WERI-Rb-1 (cell line): ENCODE data around the gene USP22.

Experiments
- DNase-seq: peaks from one replicate; pipeline ENCODE4 v3.0.0-alpha.2; 2020
- H3K27ac ChIP-seq: fragments of 250-450 bp; sonication (Bioruptor Pico); 2 replicates; pipeline ENCODE4 v1.5.1; 2020; ENCODE audit warnings: mild to moderate bottlenecking, moderate library complexity
- H3K27me3 ChIP-seq: fragments of 250-450 bp; sonication (Bioruptor Pico); 2 replicates; pipeline ENCODE4 v1.5.1; 2021; ENCODE audit warnings: mild to moderate bottlenecking, low read depth, moderate library complexity; ENCODE audit not compliant: insufficient read depth, severe bottlenecking
- H3K36me3 ChIP-seq: fragments of 250-450 bp; sonication (Bioruptor Pico); 2 replicates; pipeline ENCODE4 v1.5.1; 2020; ENCODE audit warnings: mild to moderate bottlenecking, moderate library complexity
- H3K4me3 ChIP-seq: 2 replicates; pipeline ENCODE4 v1.5.1; 2011; ENCODE audit warnings: low read depth, mild to moderate bottlenecking, control low read depth, low read length
- H3K9me3 ChIP-seq: fragments of 250-450 bp; sonication (Bioruptor Pico); 2 replicates; pipeline ENCODE4 v1.5.1; 2021; ENCODE audit warnings: mild to moderate bottlenecking, moderate library complexity; ENCODE audit not compliant: severe bottlenecking
- CTCF ChIP-seq: IDR thresholded peaks from 2 replicates; pipeline ENCODE4 v1.5.1; 2011; ENCODE audit warnings: low read depth, mild to moderate bottlenecking, control low read depth, inconsistent platforms, low read length

The USP22 gene

GRCh38 chr17:20955427-20956323 lies 87.1 kb downstream of the USP22 start:
- no peak for TF ChIP-seq CTCF
- Histone ChIP-seq H3K36me3 (no peaks in the 10 kb centered on the region), H3K27me3 (no peaks in the 10 kb centered on the region), H3K27ac (no peak overlapping the region), H3K9me3 (no peaks in the 10 kb centered on the region), H3K4me3 (no peak overlapping the region)
- DNase-seq, result no peak

GRCh38 chr17:20954794-20955193 lies 88.0 kb downstream of the USP22 start:
- H3K4me3 ChIP-seq, result no peak overlapping the region
- H3K9me3 ChIP-seq, result no peaks in the 10 kb centered on the region
- no peak overlapping the region for H3K27ac ChIP-seq
- TF ChIP-seq CTCF, result no peak
- H3K27me3 ChIP-seq, result no peaks in the 10 kb centered on the region
- H3K36me3 ChIP-seq, result no peaks in the 10 kb centered on the region
- DNase-seq, result no peak

GRCh38 chr17:20952183-20952582 lies 90.6 kb downstream of the USP22 start:
- Histone ChIP-seq H3K27ac (no peak overlapping the region), H3K4me3 (no peak overlapping the region), H3K9me3 (no peaks in the 10 kb centered on the region), H3K27me3 (no peaks in the 10 kb centered on the region), H3K36me3 (no peaks in the 10 kb centered on the region)
- no peak for TF ChIP-seq CTCF
- DNase-seq, result no peak
